Kidney epithelial cell (primary cell): ENCODE measurements around the gene LRRC10B. TPM values are rescaled to one million over a fixed set of nuclear protein-coding genes. Genes with fewer than 3 reads are reported as not detected.

Source experiments
- DNase-seq: peaks from one replicate; pipeline ENCODE4 v3.0.0-alpha.2; 2010; ENCODE audit warnings: low read depth
- H3K27me3 ChIP-seq: 2 replicates; pipeline ENCODE4 v1.6.0; 2011; ENCODE audit warnings: low read length; ENCODE audit not compliant: control insufficient read depth, insufficient read depth
- H3K36me3 ChIP-seq: 2 replicates; pipeline ENCODE4 v1.5.1; 2011; ENCODE audit warnings: low read length; ENCODE audit not compliant: control insufficient read depth, insufficient read depth
- H3K4me3 ChIP-seq: 2 replicates; pipeline ENCODE4 v1.5.1; 2011; ENCODE audit warnings: low read depth, mild to moderate bottlenecking, control low read depth, low read length
- total RNA-seq: library from RNA; depleted of rRNA; stranded (reverse); fragments of >200 nt; gene quantifications from 2 replicates; pipeline ENCODE4 v1.2.3, GENCODE V29; 2015
- TF ChIP-seq, protein P1 (sequence below): IDR thresholded peaks from 2 replicates; pipeline ENCODE4 v1.5.1; 2011; ENCODE audit warnings: mild to moderate bottlenecking, moderate library complexity, low read length, control low read depth, inconsistent platforms; ENCODE audit not compliant: insufficient read depth, poor library complexity, severe bottlenecking

Gene LRRC10B
- total RNA-seq, 1 donor from 2014 or later: 0.25 TPM

DNA sequence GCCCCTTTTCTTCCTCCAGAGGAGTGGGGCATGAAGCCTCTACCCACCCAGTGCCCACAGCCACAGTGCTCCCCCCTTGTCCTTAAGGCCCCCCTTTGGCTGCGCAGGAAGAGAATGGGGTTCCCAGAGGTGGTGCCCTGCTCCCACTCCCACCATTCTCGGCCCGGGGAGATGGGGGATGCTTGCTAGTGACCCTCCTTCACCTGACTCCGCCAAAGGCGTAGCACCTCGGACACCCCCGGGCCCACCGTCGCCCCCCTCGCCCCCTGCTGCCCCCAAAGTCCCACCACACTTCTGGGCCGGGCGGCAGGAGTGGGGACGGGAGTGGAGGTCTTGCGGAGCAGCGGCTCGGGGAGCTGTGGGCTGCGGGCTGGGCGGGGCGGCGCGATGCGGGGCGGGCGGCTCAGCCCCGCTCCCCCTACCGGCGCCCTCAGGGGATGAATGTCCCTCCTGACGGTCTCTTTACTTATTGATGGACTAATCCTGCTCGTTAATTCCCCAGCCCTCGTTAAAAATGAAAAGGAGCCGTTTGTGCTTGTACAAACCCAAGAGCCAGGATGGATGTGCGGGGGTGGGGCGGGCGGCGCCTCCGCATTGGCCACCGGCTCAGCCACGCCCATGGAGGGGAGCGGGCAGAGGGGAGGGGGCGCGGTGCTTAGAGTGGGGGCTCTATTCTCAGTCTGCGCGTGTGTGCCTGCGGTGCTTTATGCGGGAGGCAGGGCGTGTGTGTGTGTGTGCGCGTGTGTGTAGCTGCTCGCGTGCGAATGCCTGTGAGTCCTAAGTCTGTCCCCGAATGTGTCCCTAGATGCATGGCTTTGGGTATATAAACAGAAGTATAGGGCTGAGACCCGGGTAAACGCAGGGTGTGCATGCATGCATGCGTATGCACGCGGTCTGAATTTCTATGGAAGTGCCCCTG lies 46.8 kb downstream of the LRRC10B start:
- H3K4me3 ChIP-seq: no peak overlapping the region

DNA sequence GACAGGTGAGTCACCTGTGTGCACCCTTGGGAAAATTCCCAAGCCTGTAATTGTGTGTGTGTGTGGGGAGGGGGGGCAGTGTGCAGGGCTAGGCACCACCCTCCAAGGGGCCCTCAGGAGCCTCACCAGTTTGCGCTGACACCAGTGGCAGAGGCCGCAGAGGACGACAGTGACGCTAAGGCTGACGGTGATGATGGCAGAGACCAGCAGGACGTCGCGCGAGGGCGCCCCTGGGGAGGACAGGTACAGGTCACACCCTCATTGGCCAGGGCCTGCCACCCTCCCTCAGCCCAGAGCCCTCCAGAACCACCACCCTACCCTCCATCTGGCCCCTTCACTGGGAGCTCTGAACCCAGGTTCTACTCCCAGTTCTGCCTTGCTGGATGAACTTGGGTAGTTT lies 47.4 kb downstream of the LRRC10B start:
- H3K36me3 ChIP-seq: no peaks in the 10 kb centered on the region
- H3K4me3 ChIP-seq: no peak overlapping the region
- peaks cover 86% of the 10 kb centered on the region for H3K27me3 ChIP-seq
- DNase-seq: no peak
- TF ChIP-seq, protein P1, sequence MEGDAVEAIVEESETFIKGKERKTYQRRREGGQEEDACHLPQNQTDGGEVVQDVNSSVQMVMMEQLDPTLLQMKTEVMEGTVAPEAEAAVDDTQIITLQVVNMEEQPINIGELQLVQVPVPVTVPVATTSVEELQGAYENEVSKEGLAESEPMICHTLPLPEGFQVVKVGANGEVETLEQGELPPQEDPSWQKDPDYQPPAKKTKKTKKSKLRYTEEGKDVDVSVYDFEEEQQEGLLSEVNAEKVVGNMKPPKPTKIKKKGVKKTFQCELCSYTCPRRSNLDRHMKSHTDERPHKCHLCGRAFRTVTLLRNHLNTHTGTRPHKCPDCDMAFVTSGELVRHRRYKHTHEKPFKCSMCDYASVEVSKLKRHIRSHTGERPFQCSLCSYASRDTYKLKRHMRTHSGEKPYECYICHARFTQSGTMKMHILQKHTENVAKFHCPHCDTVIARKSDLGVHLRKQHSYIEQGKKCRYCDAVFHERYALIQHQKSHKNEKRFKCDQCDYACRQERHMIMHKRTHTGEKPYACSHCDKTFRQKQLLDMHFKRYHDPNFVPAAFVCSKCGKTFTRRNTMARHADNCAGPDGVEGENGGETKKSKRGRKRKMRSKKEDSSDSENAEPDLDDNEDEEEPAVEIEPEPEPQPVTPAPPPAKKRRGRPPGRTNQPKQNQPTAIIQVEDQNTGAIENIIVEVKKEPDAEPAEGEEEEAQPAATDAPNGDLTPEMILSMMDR: no peak

More for the DNA sequence above, 46.8 kb downstream of the LRRC10B start:
- H3K36me3 ChIP-seq: no peaks in the 10 kb centered on the region
- TF ChIP-seq, protein P1: no peak
- H3K27me3 ChIP-seq: peaks cover 82% of the 10 kb centered on the region
- no peak for DNase-seq

DNA sequence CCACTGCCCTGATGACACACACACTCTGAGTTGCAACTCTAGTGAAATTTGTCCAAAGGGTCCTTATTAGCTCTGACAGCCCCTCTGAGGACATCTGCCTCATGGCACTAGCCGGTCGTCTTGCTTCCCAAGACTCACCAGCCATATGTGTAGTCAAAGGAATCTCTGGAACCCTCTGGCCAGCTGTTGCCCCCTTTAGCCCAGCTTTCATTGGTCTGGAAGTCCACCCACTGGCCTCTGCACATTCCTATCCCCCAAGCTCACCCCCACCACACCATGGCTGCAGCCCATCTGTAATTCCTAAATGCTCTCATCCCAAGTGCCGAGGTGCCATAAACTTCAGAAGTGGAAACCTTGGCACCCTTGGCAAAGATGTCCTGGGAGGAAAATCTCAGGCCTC lies 48.1 kb downstream of the LRRC10B start:
- TF ChIP-seq, protein P1: no peak
- H3K4me3 ChIP-seq: no peak overlapping the region
- no peak for DNase-seq
- H3K27me3 ChIP-seq: peaks cover 85% of the 10 kb centered on the region
- no peaks in the 10 kb centered on the region for H3K36me3 ChIP-seq

Other genes with a start within 250 kb of the LRRC10B start
- 4.2 and 8.3 TPM in 2 replicates for gene VWCE, start 213.4 kb upstream of the LRRC10B start, total RNA-seq
- gene DDB1, start 175.6 kb upstream of the LRRC10B start, total RNA-seq: 163 and 165 TPM in 2 replicates
- 35.2 and 58.8 TPM in 2 replicates for gene TKFC, start 175.5 kb upstream of the LRRC10B start, total RNA-seq
- 30.2 and 39.0 TPM in 2 replicates for gene CYB561A3, start 146.9 kb upstream of the LRRC10B start, total RNA-seq
- gene TMEM138, start 146.4 kb upstream of the LRRC10B start, total RNA-seq: 28.0 and 38.8 TPM in 2 replicates
- gene TMEM216, start 116.2 kb upstream of the LRRC10B start, total RNA-seq: 15.9 and 18.3 TPM in 2 replicates
- 47.5 and 53.9 TPM in 2 replicates for gene CPSF7, start 78.8 kb upstream of the LRRC10B start, total RNA-seq
- gene SDHAF2, start 78.6 kb upstream of the LRRC10B start, total RNA-seq: 32.6 and 35.5 TPM in 2 replicates
- gene SYT7, start 72.3 kb downstream of the LRRC10B start, total RNA-seq: 12.7 and 15.9 TPM in 2 replicates
- gene DAGLA, start 171.6 kb downstream of the LRRC10B start, total RNA-seq: 4.6 and 4.7 TPM in 2 replicates
- gene MYRF, start 243.9 kb downstream of the LRRC10B start, total RNA-seq: 13.7 and 16.6 TPM in 2 replicates